HG02938 (cell line): ENCODE results near the gene CENPT.

Experiments used
- ATAC-seq: cut with Tn5 transposase; IDR thresholded peaks from one replicate; pipeline ENCODE4 v1.9.1; 2021; ENCODE audit warnings: mild to moderate bottlenecking, moderate library complexity; ENCODE audit not compliant: unreplicated experiment

Gene CENPT

DNA sequence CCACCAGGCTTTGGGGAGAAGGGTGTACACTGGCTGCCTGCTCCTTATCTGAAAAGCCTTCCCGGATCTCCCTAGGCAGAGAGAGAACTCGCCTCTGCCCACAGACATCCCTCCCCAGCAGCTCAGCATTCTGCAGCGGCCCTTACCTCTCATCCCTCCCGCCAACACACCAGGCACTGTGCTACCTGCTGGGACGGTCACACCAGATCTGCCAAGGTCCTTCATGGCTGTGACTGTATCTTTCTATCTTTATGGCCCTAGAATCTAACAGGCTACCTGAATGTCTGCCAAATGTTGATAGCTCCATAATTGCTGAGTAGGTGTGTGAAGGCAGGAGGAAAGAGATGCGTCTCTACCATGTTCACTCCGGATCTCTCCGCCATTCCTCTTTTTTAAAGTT lies 32.9 kb downstream of the CENPT start:
- ATAC-seq = no peak

DNA sequence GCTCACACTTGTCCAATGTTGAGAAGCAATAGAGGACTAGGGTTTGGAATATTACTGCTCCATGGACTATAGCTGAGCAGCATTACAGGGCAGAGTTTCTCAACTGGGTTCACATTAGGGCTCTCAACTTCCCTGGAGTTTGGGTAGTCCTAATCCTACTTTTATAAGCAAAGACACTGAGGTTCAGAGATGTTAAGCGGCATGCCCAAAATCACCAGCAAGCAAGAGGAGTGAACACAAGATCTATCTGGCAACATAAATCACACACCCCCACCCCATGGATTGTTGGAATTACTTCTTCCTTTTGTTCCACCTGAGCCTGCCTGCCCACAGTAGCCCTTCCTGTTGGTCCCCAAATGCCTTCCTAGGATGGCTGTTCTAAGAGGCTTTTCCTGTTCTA lies 35.6 kb downstream of the CENPT start:
- no peak for ATAC-seq

DNA sequence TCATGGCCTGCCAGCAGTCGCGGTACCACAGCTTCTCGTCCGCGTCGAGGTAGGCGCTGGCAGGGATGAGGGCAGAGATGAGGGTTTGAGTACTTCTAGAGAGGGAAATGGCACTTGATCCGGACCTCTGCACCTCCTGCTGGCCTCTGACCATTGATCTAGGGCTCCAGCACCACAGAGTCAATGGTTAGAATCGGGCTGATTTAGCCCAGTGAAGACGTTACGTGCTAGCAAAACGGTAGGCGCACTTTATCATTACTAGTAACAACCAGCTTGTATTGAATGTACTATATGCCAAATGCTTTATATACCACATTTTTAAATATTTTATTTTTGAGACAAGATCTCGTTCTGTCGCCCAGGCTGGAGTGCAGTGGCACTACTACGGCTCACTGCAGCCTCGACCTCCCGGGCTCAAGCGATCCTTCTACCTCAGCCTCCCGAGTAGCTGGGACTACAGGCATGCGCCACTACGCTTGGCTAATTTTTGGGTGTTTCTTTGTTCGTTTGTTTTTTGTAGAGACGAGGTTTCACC lies 40.3 kb downstream of the CENPT start:
- peak; percentile 3 for ATAC-seq

GRCh38 chr16:67806428-67807147 lies 40.9 kb downstream of the CENPT start, which contains the start of the genes RANBP10 and TSNAXIP1:
RANBP10 (minus strand) TSS chr16:67806560; CDS start chr16:67806536, 24 bp downstream.
TSNAXIP1 (plus strand) TSS chr16:67806889; CDS start chr16:67807150, 261 bp downstream.
- peak; percentile 93 for ATAC-seq

DNA sequence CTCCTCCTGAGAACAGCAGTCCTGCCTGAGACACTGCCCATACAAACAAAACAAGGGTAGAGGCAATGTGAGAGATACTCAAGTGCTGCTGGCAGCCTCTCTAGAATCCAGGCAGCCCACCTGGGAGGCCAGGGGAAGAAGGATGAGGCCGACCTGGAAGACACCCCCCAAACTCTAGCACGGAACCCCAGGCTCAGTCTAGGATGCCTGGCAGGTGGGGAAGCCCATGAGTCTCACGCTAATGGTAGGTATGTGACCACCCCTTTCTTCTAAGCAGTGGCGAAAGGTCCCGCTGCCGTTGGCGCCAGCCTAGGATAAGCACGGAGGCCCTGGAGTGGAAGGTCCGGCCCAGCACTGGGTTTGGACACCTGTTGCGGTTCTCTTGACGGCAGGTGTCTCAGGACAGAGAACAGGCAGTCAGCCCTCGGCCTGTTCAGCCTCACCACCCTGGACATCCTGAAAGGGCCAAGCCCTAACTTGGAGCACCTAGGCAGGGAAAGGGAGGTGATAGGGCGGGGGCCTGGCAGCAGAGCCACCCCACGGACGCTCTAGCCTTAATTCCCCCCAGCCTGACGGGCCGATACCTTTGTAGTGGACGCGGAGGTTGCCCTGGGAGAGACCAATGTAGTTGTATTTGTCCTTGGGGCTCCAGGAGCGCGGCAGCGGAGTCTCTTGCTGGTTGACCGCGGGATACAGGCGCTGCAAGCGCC lies 41.6 kb downstream of the CENPT start:
- peak; percentile 5 for ATAC-seq

DNA sequence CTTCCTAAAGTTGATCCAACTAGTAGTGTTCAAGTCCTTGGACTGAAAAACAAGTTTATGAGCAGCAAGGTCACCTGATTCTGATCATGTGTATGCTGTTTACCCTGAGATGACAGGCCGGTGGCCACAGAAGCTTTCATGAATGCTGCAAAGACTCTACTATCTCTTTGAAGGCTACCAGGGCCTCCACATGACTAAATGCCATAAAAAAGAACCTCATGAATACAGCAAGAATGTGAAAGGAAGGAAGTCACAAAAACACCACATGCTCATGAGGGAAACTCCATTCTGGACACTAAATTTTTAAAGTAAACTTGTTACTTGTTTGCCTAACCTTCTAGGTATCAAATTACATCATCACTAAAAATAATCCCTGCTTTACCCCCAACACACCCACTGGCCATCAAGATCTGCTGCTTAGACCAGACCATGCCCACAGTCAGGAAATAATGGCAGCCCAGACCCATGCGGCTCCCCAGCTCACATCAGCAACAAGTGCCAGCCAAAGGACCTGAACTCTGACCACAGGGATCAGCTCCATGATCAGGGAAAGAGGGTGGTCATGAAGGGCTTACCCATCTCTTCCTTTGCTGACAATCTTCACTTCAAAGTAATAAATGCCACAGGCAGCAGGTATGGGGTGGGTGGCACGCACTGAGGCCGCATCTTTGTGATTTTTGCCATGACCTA lies 42.5 kb downstream of the CENPT start:
- no peak for ATAC-seq

GRCh38 chr16:67803894-67804293 lies 43.6 kb downstream of the CENPT start:
- no peak for ATAC-seq

GRCh38 chr16:67801883-67802282 lies 45.6 kb downstream of the CENPT start:
- ATAC-seq = no peak

- no peak for ATAC-seq
Observed at GRCh38 chr16:67801241-67801640, 46.3 kb downstream of the CENPT start.

DNA sequence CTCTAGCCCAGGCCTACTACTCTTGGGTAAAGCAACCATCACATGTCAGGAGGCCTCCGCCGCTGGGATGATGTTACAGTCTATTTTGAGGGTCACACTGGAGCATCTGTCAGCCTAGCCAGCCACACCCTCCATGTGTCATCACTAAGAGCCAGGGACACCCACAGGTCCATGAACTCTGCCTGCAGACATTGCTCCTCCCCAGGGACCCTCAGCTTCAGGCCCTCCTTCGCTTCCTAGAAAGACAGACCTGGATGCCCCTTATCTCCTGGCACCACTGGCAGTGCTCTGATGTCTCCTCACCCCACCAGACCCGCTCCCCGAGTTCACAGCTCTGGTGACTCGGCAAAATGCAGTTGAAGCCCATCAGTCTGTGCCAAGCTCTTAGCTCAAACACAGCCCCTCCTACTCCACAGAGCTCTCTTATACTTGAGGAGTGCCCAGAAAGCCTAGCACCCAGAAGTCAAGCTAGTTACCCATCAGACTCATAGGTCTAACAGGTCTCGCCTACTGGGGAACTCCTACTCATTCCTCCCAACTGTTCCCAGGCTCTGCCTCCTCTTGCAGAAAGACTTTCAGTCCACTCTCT lies 47.1 kb downstream of the CENPT start:
- ATAC-seq = no peak

GRCh38 chr16:67796099-67796718 lies 51.3 kb downstream of the CENPT start:
- no peak for ATAC-seq

DNA sequence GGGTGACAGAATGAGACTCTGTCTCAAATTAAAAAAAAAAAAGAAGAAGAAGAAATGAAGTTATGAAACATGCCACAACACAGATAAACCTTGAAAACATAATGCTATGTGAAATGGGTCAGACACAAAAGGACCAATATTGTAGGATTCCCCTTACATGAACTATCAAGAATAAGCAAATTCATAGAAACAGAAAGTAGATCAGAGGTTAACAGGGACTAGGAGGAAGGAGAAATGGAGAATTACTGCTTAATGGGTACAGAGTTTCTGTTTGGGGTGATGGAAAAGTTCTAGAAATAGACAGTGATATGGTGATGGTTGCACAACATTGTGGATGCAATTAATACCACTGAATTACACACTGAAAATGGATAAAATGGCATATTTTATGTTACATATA lies 57.4 kb downstream of the CENPT start:
- no peak for ATAC-seq

DNA sequence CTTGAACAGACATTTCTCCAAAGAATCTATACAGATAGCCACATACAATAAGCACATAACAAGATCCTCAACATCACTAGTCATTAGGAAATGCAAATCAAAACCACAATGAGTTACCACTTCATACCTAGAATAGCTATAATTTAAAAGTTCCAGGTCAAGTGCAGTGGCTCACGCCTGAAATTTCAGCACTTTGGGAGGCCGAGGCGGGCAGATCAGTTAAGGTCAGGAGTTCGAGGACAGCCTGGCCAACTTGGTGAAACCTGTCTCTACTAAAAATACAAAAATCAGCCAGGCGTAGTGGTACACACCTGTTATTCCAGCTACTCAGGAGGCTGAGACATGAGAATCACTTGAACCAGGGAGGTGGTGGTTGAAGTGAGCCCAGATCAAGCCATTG lies 61.0 kb downstream of the CENPT start:
- ATAC-seq = no peak

DNA sequence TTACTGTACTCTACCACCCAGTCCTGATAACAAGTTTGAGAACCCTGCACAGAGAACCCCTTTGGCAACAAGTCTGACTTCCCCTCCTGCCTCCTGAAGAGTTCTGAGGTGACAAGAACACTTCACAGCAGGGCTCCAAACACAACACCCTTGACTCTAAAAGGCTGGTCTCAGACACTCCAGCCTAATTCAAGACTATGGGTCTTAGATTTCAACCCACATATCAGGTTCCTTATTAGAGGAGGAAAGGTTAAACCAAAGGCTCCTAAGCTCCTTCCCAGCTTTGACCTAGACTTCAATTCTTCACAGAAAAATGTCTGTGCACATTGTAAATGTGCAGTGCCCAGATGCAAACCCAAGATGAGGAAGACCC lies 64.2 kb downstream of the CENPT start:
- no peak for ATAC-seq

DNA sequence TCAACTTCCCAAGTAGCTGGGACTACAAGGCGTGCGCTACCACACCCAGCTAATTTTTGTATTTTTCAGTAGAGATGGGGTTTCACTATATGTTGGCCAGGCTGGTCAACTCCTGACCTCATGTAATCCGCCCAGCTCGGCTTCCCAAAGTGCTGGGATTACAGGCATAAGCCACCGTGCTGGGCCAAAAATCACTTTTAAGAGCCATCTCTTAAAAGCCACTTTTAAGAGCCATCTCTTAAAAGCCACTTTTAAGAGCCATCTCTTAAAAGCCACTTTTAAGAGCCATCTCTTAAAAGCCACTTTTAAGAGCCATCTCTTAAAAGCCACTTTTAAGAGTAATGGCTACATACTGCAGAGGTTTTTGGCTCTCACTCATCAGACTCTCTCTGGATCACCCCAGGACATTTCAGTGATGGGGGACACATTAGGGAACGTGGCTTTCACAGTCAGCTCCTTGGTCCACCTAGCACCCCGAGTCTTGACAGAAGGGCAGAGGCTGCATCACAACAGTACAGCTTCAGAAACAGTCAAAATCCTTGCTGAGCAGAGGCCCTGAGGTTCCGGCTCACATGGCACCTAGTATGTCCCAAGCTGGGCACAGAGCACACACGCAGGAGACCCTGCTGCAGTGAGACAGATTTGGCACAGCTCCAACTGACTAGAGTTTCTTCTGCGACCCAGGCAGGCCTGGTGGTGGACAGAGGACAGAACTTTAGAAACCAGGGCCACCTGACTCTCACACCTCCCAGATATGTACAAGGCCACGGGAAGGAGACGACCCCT lies 64.7 kb downstream of the CENPT start:
- ATAC-seq = no peak

DNA sequence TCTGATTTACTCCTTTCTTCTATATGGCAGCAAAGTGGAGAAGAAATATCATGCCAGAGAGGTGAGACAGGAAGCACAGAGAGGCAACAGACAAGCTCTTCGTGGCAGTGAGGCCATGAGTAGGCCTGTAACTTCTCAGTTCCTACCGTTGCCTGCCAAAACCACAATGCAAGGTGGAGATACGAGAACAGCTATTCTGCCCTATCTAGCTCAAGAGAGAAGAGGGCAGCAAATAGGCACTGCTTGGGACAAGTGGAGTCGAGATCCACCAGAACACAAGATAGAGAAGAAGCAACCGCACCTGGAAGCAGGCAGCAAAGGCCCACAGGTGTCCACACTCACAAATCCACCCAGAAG lies 66.0 kb downstream of the CENPT start:
- no peak for ATAC-seq

DNA sequence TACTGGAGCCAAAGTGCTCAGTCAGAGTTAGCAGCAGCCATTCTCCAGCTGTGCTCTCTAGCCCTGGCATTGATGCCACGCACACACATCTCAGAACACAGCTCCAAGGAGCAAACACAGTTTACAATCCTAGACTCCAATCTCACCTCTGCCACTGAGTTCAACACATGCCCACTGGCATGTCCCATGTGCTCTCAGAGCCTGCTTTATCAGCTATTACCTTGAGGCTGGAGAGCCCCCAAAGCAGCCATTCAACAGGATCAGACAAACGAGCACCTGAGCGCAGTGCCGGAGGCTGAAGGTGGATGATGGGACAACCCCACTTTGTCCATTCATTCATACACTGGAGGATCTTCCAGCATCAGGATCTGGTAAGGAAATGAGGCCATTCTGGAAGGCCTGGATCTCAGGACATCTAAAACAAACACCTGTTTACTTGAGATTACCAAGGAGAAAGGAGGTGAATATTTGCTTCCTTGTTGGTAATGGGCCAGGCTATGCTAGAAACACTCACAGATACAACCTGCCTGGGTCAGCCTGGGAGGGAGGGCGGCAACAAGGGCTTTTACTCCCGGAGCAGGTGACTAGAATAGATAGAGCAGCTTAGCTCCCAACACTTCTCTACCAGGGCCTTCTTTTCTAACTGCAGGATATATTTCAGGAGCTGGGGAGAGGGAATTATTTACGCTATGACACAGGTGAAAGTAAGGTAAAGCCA lies 66.5 kb downstream of the CENPT start:
- no peak for ATAC-seq

- no peak for ATAC-seq
Observed at GRCh38 chr16:67779256-67780014, 68.1 kb downstream of the CENPT start.
